GM10266 (cell line): Measurements from ENCODE around the gene LRTM2.

Source experiments
- DNase-seq: peaks from one replicate; pipeline ENCODE4 v3.0.0; 2012; ENCODE audit errors: extremely low spot score
- TF ChIP-seq, protein P1 (sequence below): IDR thresholded peaks from 2 replicates; pipeline ENCODE4 v1.5.1; 2012; ENCODE audit warnings: mild to moderate bottlenecking, low read depth; ENCODE audit not compliant: control insufficient read depth, insufficient read depth; ENCODE audit errors: missing control alignments

The LRTM2 gene

GRCh38 chr12:1827826-1828805, 7.8 kb downstream of the LRTM2 start:
- TF ChIP-seq, protein P1, sequence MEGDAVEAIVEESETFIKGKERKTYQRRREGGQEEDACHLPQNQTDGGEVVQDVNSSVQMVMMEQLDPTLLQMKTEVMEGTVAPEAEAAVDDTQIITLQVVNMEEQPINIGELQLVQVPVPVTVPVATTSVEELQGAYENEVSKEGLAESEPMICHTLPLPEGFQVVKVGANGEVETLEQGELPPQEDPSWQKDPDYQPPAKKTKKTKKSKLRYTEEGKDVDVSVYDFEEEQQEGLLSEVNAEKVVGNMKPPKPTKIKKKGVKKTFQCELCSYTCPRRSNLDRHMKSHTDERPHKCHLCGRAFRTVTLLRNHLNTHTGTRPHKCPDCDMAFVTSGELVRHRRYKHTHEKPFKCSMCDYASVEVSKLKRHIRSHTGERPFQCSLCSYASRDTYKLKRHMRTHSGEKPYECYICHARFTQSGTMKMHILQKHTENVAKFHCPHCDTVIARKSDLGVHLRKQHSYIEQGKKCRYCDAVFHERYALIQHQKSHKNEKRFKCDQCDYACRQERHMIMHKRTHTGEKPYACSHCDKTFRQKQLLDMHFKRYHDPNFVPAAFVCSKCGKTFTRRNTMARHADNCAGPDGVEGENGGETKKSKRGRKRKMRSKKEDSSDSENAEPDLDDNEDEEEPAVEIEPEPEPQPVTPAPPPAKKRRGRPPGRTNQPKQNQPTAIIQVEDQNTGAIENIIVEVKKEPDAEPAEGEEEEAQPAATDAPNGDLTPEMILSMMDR = no peak
- no peak for DNase-seq

DNA sequence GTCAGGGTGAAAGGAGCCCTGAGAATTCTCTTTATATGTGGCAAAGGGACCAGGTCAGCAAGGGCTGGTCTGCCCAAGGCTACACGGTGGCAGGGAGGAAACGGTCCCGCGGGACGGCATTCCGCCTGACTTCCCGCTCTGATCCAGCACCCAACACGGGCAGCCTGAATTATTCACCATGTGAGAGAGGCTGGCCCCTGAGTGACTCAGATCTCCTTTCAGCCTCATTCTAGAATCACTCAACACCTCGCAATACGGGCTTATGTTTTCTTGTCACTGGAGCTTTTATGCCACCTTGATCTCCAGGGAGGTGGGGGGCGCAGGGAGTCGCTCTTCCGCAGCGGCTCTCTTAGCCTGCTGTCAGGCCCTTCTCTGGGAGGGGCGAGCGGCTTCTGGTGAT, 8.5 kb downstream of the LRTM2 start:
- DNase-seq = no peak
- TF ChIP-seq, protein P1 = no peak

DNA sequence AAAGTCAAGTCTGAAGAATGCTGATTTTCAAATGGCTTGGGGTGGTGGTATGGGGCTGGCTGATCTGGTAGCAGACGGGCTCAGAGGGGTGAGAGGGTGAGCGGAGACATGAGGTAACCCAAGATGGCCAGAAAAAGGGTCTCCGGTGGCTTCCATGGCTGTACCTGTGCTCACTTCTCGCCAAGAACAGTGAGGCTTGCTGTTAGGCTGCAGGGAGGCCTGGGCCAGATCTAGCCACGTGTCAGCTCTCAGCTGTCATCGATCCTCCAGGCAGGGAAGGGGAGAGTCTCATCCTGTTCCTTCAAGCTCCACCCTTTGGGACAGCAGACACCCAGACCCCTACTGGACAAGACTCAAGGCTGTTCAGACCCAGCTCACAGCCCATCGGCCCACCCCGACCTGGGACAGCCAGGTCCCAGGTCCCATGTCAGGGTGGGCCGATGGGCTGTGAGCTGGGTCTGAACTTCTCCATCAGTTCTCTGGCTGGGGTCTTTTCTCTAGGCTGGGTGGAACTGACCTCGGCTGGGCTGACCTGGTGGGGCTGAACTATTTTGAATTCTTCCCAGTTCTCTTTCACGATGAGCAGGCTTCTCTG, 9.0 kb downstream of the LRTM2 start:
- TF ChIP-seq, protein P1 = no peak
- DNase-seq = no peak

GRCh38 chr12:1830401-1830845, 10.1 kb downstream of the LRTM2 start:
- TF ChIP-seq, protein P1 = no peak
- no peak for DNase-seq

DNA sequence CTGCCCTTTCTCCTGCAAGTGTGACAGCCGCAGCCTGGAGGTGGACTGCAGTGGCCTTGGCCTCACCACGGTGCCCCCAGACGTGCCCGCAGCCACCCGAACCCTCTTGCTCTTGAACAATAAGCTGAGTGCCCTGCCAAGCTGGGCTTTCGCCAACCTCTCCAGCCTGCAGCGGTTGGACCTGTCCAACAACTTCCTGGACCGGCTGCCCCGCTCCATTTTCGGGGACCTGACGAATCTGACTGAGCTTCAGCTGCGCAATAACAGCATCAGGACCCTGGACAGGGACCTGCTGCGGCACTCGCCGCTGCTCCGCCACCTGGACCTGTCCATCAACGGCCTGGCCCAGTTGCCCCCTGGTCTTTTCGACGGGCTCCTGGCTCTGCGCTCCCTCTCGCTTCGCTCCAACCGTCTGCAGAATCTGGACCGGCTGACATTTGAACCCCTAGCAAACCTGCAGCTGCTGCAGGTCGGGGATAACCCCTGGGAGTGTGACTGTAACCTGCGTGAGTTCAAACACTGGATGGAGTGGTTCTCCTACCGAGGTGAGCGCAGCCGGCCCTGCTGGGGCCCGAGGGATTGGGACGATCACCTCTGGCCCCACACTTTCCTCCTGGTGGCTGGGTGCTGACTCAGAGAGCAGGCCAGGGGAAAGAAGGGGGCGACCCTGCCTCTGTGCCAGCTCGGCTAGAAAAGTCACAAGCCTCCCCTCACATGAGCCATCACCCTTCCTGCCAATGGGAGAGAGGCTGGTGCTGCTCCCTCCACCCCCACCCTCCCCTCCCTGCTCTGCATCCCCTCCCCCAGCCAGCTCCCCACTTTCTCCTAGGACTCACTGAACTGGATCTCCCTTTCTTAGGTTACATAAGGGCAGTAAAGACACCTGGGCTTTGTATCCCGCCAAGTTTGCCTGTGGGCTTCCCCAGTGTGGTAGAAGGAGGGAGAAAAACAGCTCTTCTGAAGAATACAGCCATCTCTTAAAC, 10.9 kb downstream of the LRTM2 start:
- TF ChIP-seq, protein P1 = no peak
- peak; percentile 67 for DNase-seq

GRCh38 chr12:1832801-1833595, 12.6 kb downstream of the LRTM2 start:
- TF ChIP-seq, protein P1 = no peak
- no peak for DNase-seq
